OCI-LY3 (cell line): Measurements from ENCODE around the gene ITGB8.

ENCODE experiments used
- H2AFZ ChIP-seq: fragments of 200-600, 300-600 bp; shearing (Covaris generic); 2 replicates; pipeline ENCODE4 v1.6.0; 2014; ENCODE audit warnings: antibody characterized with exemption, low read depth, low read length
- H3K27ac ChIP-seq: fragments of 200-600, 300-600 bp; sonication (generic); 2 replicates; pipeline ENCODE4 v1.5.1; 2014; ENCODE audit warnings: mild to moderate bottlenecking, low read length, moderate library complexity, mixed read lengths
- H3K27me3 ChIP-seq: fragments of 200-600, 300-600 bp; sonication (generic); 2 replicates; pipeline ENCODE4 v1.6.1; 2014; ENCODE audit warnings: low read depth, low read length, mixed read lengths
- H3K36me3 ChIP-seq: fragments of 200-600, 300-600 bp; sonication (generic); replicated peaks from 2 replicates; pipeline ENCODE3; 2014; ENCODE audit warnings: low read depth, low read length, mixed read lengths
- H3K4me1 ChIP-seq: fragments of 300-600, 200-600 bp; sonication (generic); 2 replicates; pipeline ENCODE4 v1.6.1; 2014; ENCODE audit warnings: low read length, mixed read lengths
- H3K4me2 ChIP-seq: fragments of 200-600, 300-600 bp; sonication (generic); 2 replicates; pipeline ENCODE4 v1.6.1; 2014; ENCODE audit warnings: low read length, mixed read lengths
- H3K4me3 ChIP-seq: fragments of 300-600, 200-600 bp; sonication (generic); 2 replicates; pipeline ENCODE4 v1.5.1; 2014; ENCODE audit warnings: antibody characterized with exemption, mild to moderate bottlenecking, low read length, moderate library complexity
- H3K79me2 ChIP-seq: fragments of 300-600, 200-600 bp; shearing (Covaris generic); 2 replicates; pipeline ENCODE4 v1.6.1; 2014; ENCODE audit warnings: mild to moderate bottlenecking, low read length, mixed read lengths
- H3K9ac ChIP-seq: fragments of 300-600, 200-600 bp; shearing (Covaris generic); 2 replicates; pipeline ENCODE4 v1.6.0; 2014; ENCODE audit warnings: mild to moderate bottlenecking, low read length, moderate library complexity
- H3K9me3 ChIP-seq: fragments of 200-600, 300-600 bp; shearing (Covaris generic); 2 replicates; pipeline ENCODE4 v1.6.1; 2014; ENCODE audit warnings: low read length, mixed read lengths; ENCODE audit not compliant: insufficient read depth
- H4K20me1 ChIP-seq: fragments of 200-600, 300-600 bp; sonication (generic); 2 replicates; pipeline ENCODE4 v1.6.1; 2016; ENCODE audit warnings: low read length, mixed read lengths; ENCODE audit not compliant: insufficient read depth
- EZH2phosphoT487 ChIP-seq: fragments of 200-600 bp; shearing (Covaris generic); IDR thresholded peaks from 2 replicates; pipeline ENCODE4 v1.6.1; 2018; ENCODE audit warnings: antibody characterized with exemption, mixed run types, low read depth
- TF ChIP-seq, protein P1 (sequence below): fragments of 200-600, 300-600 bp; sonication (generic); IDR thresholded peaks from 2 replicates; pipeline ENCODE4 v1.5.1; 2014; ENCODE audit warnings: antibody characterized with exemption, low read length, low read depth

Gene ITGB8

DNA sequence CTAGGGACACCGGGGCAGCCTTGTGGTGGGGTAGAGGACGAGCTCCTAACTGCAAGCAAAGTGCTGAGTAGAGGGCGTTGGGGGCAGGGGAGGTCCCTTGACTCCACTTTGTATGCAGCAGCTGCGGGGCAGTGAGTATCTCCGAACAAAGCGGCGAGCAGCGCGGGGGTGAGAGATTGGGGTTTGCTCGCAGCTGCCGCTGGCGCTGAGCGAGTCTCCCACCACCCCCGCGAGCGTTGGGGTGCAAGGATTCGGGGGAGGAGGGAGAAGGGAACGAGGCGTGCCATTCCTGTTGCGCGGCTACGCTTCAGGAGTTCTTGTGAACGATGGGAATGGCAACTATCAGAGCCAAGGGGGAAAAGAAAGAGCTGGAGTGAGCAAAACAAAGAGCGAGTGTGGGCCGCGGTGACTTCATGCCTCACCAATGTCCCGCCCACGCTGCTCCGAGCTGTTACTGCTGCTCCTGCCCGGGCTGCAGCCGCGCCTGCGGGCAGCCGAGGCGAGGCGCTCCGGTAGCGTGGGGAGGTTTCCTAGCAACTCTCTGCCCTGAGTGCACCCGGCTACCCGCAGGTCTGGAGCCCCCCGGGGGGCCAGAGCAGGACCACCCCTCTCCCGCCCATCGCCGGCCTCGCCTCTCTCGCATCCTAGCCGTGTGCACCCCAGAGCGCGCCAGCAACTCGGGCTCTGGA is at the start of gene ITGB8:
TSS of gene ITGB8 (plus strand) at position 662 of the 689 bp plus-strand sequence. CDS start 907 bp downstream, outside the sequence.
- no peaks in the 10 kb centered on the region for H3K36me3 ChIP-seq
- H3K27me3 ChIP-seq = no peaks in the 10 kb centered on the region
- no peaks in the 10 kb centered on the region for H4K20me1 ChIP-seq
- no peak for TF ChIP-seq EZH2phosphoT487
- TF ChIP-seq, protein P1, sequence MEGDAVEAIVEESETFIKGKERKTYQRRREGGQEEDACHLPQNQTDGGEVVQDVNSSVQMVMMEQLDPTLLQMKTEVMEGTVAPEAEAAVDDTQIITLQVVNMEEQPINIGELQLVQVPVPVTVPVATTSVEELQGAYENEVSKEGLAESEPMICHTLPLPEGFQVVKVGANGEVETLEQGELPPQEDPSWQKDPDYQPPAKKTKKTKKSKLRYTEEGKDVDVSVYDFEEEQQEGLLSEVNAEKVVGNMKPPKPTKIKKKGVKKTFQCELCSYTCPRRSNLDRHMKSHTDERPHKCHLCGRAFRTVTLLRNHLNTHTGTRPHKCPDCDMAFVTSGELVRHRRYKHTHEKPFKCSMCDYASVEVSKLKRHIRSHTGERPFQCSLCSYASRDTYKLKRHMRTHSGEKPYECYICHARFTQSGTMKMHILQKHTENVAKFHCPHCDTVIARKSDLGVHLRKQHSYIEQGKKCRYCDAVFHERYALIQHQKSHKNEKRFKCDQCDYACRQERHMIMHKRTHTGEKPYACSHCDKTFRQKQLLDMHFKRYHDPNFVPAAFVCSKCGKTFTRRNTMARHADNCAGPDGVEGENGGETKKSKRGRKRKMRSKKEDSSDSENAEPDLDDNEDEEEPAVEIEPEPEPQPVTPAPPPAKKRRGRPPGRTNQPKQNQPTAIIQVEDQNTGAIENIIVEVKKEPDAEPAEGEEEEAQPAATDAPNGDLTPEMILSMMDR = no peak
- peak within 1 kb of the TSS; percentile 61; the same call in 1 of the 2 replicates for H2AFZ ChIP-seq
- H3K9me3 ChIP-seq = no peaks in the 10 kb centered on the region
- peak within 1 kb of the TSS; percentile 85 for H3K9ac ChIP-seq
- H3K4me1 ChIP-seq = peaks cover 35% of the 10 kb centered on the region
- peak within 1 kb of the TSS; percentile 94 for H3K27ac ChIP-seq
- H3K4me3 ChIP-seq = peak within 1 kb of the TSS; percentile 92
- peaks cover 46% of the 10 kb centered on the region for H3K79me2 ChIP-seq
- peak within 1 kb of the TSS; percentile 97 for H3K4me2 ChIP-seq

DNA sequence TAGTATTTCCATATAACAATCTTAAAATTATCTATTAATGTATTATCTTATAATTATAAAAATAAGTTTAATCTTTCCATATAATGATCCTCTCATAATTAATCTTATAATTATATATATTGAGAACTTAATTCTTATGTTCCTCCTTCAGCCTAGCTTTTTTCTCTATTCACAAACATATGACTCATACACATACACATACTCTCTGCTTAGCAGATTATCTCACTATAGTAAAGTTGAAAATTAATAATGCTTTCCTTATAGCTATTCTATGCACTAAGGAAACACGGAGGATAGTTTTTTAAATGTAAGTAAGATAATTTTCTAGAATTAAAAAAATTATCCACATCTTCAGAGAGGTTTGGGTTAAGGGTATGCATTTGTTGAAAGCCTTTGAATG is 47.7 kb upstream of the ITGB8 start:
- H3K9ac ChIP-seq = no peak overlapping the region
- H2AFZ ChIP-seq = no peak overlapping the region

DNA sequence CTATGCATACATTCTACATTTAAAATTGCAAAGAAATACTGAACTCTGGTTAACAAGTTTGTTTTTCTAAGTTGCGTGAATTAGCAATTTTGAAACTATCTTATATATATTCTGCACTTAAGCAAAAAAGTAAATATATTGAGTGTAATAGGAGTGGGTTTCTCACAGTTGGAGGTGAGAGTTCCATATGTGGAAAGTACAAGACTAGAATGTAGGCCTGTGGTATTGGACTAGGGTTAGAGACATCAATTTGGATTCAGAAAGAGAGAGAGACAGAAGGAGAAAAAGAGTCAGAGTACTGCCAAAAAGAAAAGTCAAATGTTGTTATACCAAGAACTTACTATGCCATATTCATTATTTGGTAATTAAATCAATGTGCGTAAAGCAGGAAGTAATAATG is 47.3 kb upstream of the ITGB8 start:
- Histone ChIP-seq H3K9me3 (no peaks in the 10 kb centered on the region), H3K4me2 (peak overlapping the region; percentile 53), H2AFZ (no peak overlapping the region), H3K4me3 (no peak overlapping the region), H3K27ac (peak overlapping the region; percentile 84), H3K4me1 (peaks cover 40% of the 10 kb centered on the region), H3K79me2 (no peaks in the 10 kb centered on the region), H3K27me3 (no peaks in the 10 kb centered on the region), H4K20me1 (no peaks in the 10 kb centered on the region), H3K9ac (no peak overlapping the region), H3K36me3 (no peaks in the 10 kb centered on the region)
- TF ChIP-seq, protein P1 = no peak
- no peak for TF ChIP-seq EZH2phosphoT487

More for the DNA sequence above, 47.7 kb upstream of the ITGB8 start:
- no peaks in the 10 kb centered on the region for H3K79me2 ChIP-seq
- peak overlapping the region; percentile 84 for H3K27ac ChIP-seq
- peaks cover 40% of the 10 kb centered on the region for H3K4me1 ChIP-seq
- no peaks in the 10 kb centered on the region for H3K36me3 ChIP-seq
- peak overlapping the region; percentile 53 for H3K4me2 ChIP-seq
- H3K9me3 ChIP-seq = no peaks in the 10 kb centered on the region
- H3K27me3 ChIP-seq = no peaks in the 10 kb centered on the region
- TF ChIP-seq EZH2phosphoT487 = no peak
- TF ChIP-seq, protein P1 = no peak
- no peak overlapping the region for H3K4me3 ChIP-seq
- no peaks in the 10 kb centered on the region for H4K20me1 ChIP-seq

DNA sequence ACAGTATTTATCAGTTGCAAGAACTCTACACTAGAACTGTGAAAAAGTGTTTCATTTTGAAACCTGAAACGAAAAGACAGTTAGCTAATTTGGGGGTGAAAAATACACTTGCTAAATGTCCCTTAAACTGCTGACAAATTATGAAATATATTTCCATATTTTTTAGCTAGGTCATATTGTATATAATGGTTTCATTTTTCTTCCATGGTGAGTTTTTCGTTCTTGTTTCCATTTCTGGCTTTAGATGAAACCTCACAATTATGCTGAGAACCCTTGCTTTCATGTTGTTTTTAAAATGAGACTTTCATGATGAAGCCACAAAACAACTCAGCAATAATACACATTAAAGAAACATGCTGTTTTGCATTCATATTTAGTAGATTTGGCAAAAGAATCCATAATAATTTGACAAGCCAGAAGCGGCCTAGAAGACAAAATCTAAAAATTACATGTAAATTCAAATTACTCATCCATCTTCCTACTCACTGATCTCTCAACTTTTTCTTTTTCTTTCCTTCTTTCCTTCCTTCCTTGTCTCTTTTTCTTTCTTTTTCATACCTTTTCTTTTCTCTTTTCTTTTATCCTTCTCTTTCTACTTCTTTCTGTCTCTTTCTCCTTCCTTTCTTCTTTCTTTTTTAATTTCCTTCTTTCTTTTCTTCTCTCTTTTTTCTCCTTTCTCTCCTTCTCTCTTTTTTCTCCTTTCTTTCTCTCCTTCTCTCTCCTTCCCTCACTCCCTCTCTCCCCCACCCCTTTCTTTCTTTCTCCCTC is 46.5 kb upstream of the ITGB8 start:
- Histone ChIP-seq H3K4me2 (peak overlapping the region; percentile 53), H3K36me3 (no peaks in the 10 kb centered on the region), H3K9me3 (no peaks in the 10 kb centered on the region), H4K20me1 (no peaks in the 10 kb centered on the region), H2AFZ (0 out of 2 replicates have a peak overlapping the region, but pooled peaks have one; percentile 17), H3K27me3 (no peaks in the 10 kb centered on the region), H3K27ac (peak overlapping the region; percentile 84), H3K4me3 (peak overlapping the region; percentile 16), H3K9ac (peak overlapping the region; percentile 26; the same call in 1 of the 2 replicates), H3K79me2 (no peaks in the 10 kb centered on the region), H3K4me1 (peaks cover 40% of the 10 kb centered on the region)
- TF ChIP-seq, protein P1 = no peak
- no peak for TF ChIP-seq EZH2phosphoT487
